SJCRH30 (cell line): ENCODE results near the gene RABL3. TPM values are rescaled to one million over a fixed set of nuclear protein-coding genes. Genes with fewer than 3 reads are reported as not detected.
"Not testable (repeated sequence)": the region's sequence is repeated elsewhere in the genome, so short reads cannot be mapped to it uniquely, and the experiment has no call there.

Source experiments
- DNase-seq, 2 experiments: peaks; one replicate each; pipeline ENCODE4 v3.0.0-alpha.2; 2015 to 2020
- H3K27ac ChIP-seq: fragments of 250-450 bp; sonication (Bioruptor Pico); 2 replicates; pipeline ENCODE4 v1.5.1; 2020; ENCODE audit warnings: mild to moderate bottlenecking, moderate library complexity
- H3K27me3 ChIP-seq: fragments of 250-450 bp; sonication (Bioruptor Pico); 2 replicates; pipeline ENCODE4 v1.5.1; 2020; ENCODE audit warnings: mild to moderate bottlenecking, moderate library complexity
- H3K36me3 ChIP-seq: fragments of 250-450 bp; sonication (Bioruptor Pico); 2 replicates; pipeline ENCODE4 v1.5.1; 2020; ENCODE audit warnings: mild to moderate bottlenecking, moderate library complexity
- H3K4me1 ChIP-seq: fragments of 250-450 bp; sonication (Bioruptor Pico); 2 replicates; pipeline ENCODE4 v1.5.1; 2020; ENCODE audit warnings: mild to moderate bottlenecking, moderate library complexity
- H3K4me3 ChIP-seq: fragments of 250-450 bp; sonication (Bioruptor Pico); 2 replicates; pipeline ENCODE4 v1.5.1; 2020; ENCODE audit warnings: mild to moderate bottlenecking, moderate library complexity
- H3K9me3 ChIP-seq: fragments of 250-450 bp; sonication (Bioruptor Pico); replicated peaks from 2 replicates; pipeline ENCODE4 v1.5.1; 2020; ENCODE audit warnings: mild to moderate bottlenecking, moderate library complexity
- total RNA-seq: library from RNA; depleted of rRNA; stranded (reverse); fragments of >200 nt; shearing (Covaris generic); gene quantifications from 2 replicates; pipeline ENCODE4 v1.2.3, GENCODE V29; 2014; rRNA removed

The RABL3 gene, protein sequence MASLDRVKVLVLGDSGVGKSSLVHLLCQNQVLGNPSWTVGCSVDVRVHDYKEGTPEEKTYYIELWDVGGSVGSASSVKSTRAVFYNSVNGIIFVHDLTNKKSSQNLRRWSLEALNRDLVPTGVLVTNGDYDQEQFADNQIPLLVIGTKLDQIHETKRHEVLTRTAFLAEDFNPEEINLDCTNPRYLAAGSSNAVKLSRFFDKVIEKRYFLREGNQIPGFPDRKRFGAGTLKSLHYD
- total RNA-seq, result 19.7 and 21.4 TPM in 2 replicates

DNA sequence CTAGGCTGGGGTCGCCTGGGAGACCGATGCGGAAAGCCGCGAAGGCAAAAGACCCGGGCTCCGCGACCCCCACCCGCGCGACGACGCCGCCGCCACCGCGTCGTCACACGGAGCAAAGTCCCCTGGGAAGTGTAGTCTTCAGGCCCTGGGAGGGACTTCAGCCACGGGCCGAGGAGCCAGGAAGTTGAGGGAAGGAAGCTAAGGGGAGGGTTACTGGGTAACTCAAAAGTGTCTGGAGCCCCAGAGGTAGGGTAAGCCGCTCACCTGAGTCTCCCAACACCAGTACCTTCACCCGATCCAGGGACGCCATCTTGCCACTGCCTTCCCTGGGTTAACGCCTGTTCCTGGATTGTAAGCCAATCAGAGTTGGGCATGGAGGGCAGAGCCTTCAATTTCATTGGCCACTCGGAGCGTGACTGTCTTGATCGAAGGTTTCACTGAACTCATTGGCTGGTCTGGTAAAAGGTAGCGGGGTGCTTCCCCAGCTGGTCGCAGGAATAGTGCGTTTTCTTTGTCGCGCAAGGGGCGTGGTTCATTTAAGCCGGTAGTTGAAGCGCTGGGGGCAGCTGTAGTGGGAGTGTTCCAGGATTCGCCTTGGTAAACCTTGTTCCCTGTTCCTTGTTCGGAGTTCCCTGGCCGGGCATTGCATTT lies at the start of gene RABL3, which contains the start of gene GTF2E1:
RABL3 (minus strand) TSS at position 319 of the 651 bp plus-strand sequence; CDS start at position 310, 9 bp downstream.
GTF2E1 (plus strand) TSS at position 547 of the 651 bp plus-strand sequence. CDS start 7,809 bp downstream, outside the sequence.
- no peaks in the 10 kb centered on the region for H3K27me3 ChIP-seq
- H3K4me3 ChIP-seq, result peak within 1 kb of the TSS; percentile 94
- H3K36me3 ChIP-seq, result no peaks in the 10 kb centered on the region; the same call in 1 of the 2 replicates
- H3K9me3 ChIP-seq, result no peaks in the 10 kb centered on the region
- DNase-seq, result peak; percentile 98 to 99
- peak within 1 kb of the TSS; percentile 96 for H3K27ac ChIP-seq
- H3K4me1 ChIP-seq, result 0 out of 2 replicates have a peak, but pooled peaks cover 6% of the 10 kb centered on the region

DNA sequence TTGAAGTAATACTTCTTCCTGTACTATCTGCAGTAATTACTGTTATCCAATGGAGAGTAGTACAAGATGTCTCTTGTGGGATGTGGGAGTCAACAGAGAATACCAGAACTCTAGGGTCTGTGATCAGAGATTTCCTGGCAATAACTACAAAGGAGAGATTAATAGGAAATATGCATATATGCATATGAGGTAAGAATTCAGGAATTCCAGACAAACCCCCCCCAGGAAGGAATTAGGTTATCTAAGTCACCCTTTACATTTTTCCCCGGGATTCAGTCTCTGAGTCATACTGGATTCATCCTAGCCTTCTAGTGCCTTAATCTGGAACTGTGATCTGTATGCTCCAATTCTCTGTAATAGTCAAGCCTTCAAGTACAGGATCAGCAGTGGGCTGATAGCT lies 49.6 kb upstream of the RABL3 start:
- H3K36me3 ChIP-seq, result no peaks in the 10 kb centered on the region
- no peaks in the 10 kb centered on the region for H3K4me1 ChIP-seq
- H3K27ac ChIP-seq, result no peak overlapping the region
- H3K4me3 ChIP-seq, result no peak overlapping the region
- H3K9me3 ChIP-seq, result no peaks in the 10 kb centered on the region
- DNase-seq, result peak in 1 of 2 experiments; percentile 10
- no peaks in the 10 kb centered on the region for H3K27me3 ChIP-seq

DNA sequence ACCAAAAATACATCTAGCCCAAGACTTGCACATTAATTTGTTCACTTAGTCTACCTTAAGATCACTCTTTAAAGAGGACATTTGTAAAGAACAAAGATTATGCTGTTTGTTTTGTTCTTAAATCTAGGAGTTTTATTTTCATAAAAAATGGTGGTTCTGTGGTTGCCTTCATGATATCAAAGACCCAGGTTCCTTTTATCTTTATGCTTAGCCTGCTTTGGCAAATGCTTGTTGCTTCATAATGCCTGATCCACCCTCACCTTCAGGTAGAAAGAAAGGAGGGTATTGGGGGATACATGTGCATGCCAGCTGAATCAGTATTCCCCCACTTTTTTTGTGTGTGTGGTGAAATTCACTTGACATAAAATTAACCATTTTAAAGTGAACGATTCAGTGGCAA lies 48.7 kb upstream of the RABL3 start:
- no peaks in the 10 kb centered on the region for H3K9me3 ChIP-seq
- no peak for DNase-seq

GRCh38 chr3:120785832-120786231 lies 43.5 kb upstream of the RABL3 start:
- H3K4me3 ChIP-seq, H3K36me3 ChIP-seq, H3K9me3 ChIP-seq, H3K4me1 ChIP-seq, H3K27ac ChIP-seq, H3K27me3 ChIP-seq, DNase-seq: not testable (repeated sequence)

More for the DNA sequence above, 48.7 kb upstream of the RABL3 start:
- no peak overlapping the region for H3K4me3 ChIP-seq
- no peak overlapping the region for H3K27ac ChIP-seq
- H3K27me3 ChIP-seq, result no peaks in the 10 kb centered on the region
- H3K36me3 ChIP-seq, result no peaks in the 10 kb centered on the region
- H3K4me1 ChIP-seq, result no peaks in the 10 kb centered on the region

DNA sequence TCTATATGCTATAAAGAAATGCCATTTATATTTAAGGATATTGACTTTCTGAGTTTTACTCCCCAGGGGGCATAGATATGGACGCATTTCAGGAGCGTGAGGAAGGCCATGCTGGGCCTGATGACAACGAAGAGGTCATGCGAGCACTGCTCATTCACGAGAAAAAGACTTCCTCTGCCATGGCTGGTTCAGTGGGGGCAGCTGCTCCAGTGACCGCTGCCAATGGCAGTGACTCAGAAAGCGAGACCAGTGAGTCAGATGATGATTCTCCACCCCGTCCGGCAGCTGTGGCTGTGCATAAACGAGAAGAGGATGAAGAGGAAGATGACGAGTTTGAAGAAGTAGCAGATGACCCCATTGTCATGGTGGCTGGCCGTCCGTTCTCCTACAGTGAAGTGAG lies 38.7 kb upstream of the RABL3 start:
- Histone ChIP-seq H3K36me3 (peaks cover 7% of the 10 kb centered on the region), H3K4me1 (no peaks in the 10 kb centered on the region), H3K27ac (no peak overlapping the region), H3K4me3 (no peak overlapping the region), H3K27me3 (no peaks in the 10 kb centered on the region), H3K9me3 (no peaks in the 10 kb centered on the region)
- peak; percentile 10 to 13 for DNase-seq

GRCh38 chr3:120778776-120779175 lies 36.5 kb upstream of the RABL3 start:
- Histone ChIP-seq H3K27ac (no peak overlapping the region), H3K9me3 (no peaks in the 10 kb centered on the region), H3K27me3 (no peaks in the 10 kb centered on the region), H3K4me3 (no peak overlapping the region), H3K36me3 (peaks cover 7% of the 10 kb centered on the region), H3K4me1 (no peaks in the 10 kb centered on the region)
- no peak for DNase-seq

GRCh38 chr3:120775411-120775810 lies 33.1 kb upstream of the RABL3 start:
- Histone ChIP-seq H3K4me3 (no peak overlapping the region), H3K36me3 (peaks cover 15% of the 10 kb centered on the region; the same call in 1 of the 2 replicates), H3K9me3 (no peaks in the 10 kb centered on the region), H3K4me1 (no peaks in the 10 kb centered on the region), H3K27ac (no peak overlapping the region), H3K27me3 (no peaks in the 10 kb centered on the region)
- DNase-seq, result no peak

- Histone ChIP-seq H3K9me3 (no peaks in the 10 kb centered on the region), H3K4me1 (no peaks in the 10 kb centered on the region), H3K4me3 (no peak overlapping the region), H3K27ac (no peak overlapping the region), H3K36me3 (peaks cover 15% of the 10 kb centered on the region; the same call in 1 of the 2 replicates), H3K27me3 (no peaks in the 10 kb centered on the region)
- no peak for DNase-seq
Observed at GRCh38 chr3:120773932-120774331, 31.6 kb upstream of the RABL3 start.

DNA sequence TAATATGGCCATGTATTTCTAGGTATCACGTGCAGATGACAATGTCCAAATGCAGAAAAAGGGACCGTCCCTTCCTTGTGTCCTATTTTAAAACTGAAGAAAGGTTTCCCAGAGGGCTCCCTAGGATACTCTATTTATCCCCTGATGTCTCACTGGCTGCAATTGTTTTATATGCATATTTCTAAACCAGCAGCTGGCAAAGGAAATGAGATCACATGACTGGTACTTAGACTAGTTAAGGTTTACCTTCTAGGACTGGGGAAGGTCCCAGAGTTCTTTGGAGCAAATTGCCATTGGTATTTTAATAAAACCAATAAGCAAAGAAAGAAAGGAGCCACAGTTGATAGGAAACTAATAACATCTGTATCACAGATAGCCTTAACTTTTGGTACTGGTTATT lies 29.8 kb upstream of the RABL3 start:
- DNase-seq, result no peak
- Histone ChIP-seq H3K27me3 (no peaks in the 10 kb centered on the region), H3K4me3 (no peak overlapping the region), H3K36me3 (peaks cover 15% of the 10 kb centered on the region; the same call in 1 of the 2 replicates), H3K4me1 (no peaks in the 10 kb centered on the region), H3K9me3 (no peaks in the 10 kb centered on the region), H3K27ac (no peak overlapping the region)

- H3K36me3 ChIP-seq, result peaks cover 12% of the 10 kb centered on the region; the same call in 1 of the 2 replicates
- no peaks in the 10 kb centered on the region for H3K9me3 ChIP-seq
- no peaks in the 10 kb centered on the region for H3K27me3 ChIP-seq
- H3K4me3 ChIP-seq, result no peak overlapping the region
- DNase-seq, result no peak
- H3K4me1 ChIP-seq, result no peaks in the 10 kb centered on the region
- H3K27ac ChIP-seq, result no peak overlapping the region
Observed at GRCh38 chr3:120770891-120771290, 28.6 kb upstream of the RABL3 start.

DNA sequence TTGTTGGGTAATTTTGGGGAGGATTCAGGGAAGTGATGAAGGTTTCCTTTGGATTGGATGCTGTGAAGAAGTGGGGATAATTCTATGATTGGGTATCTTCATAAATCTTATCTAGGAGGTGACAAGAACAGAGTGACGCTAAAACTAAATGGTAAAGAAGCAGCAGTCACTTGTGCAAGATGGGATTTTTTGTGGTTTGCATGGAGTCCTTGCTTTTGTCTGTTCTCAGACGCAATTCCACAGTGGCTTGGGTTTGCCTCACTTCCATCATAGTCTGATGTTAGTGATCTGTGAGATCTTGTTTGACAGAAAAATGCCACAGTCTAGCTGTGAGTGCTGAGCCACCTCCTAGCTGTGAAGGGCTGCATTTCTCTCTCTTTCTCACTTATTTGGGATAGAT lies 27.1 kb upstream of the RABL3 start:
- no peak for DNase-seq
- Histone ChIP-seq H3K36me3 (peaks cover 12% of the 10 kb centered on the region; the same call in 1 of the 2 replicates), H3K4me3 (no peak overlapping the region), H3K27ac (no peak overlapping the region), H3K27me3 (no peaks in the 10 kb centered on the region), H3K4me1 (no peaks in the 10 kb centered on the region), H3K9me3 (no peaks in the 10 kb centered on the region)

- Histone ChIP-seq H3K4me3 (no peak overlapping the region), H3K9me3 (no peaks in the 10 kb centered on the region), H3K36me3 (peaks cover 4% of the 10 kb centered on the region; the same call in 1 of the 2 replicates), H3K27ac (no peak overlapping the region), H3K27me3 (no peaks in the 10 kb centered on the region), H3K4me1 (no peaks in the 10 kb centered on the region)
- no peak for DNase-seq
Observed at GRCh38 chr3:120767106-120767505, 24.8 kb upstream of the RABL3 start.

- Histone ChIP-seq H3K27me3 (no peaks in the 10 kb centered on the region), H3K4me3 (no peak overlapping the region), H3K36me3 (peaks cover 4% of the 10 kb centered on the region; the same call in 1 of the 2 replicates), H3K27ac (no peak overlapping the region), H3K4me1 (no peaks in the 10 kb centered on the region), H3K9me3 (no peaks in the 10 kb centered on the region)
- DNase-seq, result no peak
Observed at GRCh38 chr3:120766576-120766975, 24.3 kb upstream of the RABL3 start.

GRCh38 chr3:120765830-120766493 lies 23.6 kb upstream of the RABL3 start:
- DNase-seq, result no peak
- H3K36me3 ChIP-seq, result 0 out of 2 replicates have a peak, but pooled peaks cover 4% of the 10 kb centered on the region
- H3K4me1 ChIP-seq, result no peaks in the 10 kb centered on the region
- no peaks in the 10 kb centered on the region for H3K9me3 ChIP-seq
- no peaks in the 10 kb centered on the region for H3K27me3 ChIP-seq
- H3K4me3 ChIP-seq, result no peak overlapping the region
- no peak overlapping the region for H3K27ac ChIP-seq

GRCh38 chr3:120764206-120764605 lies 21.9 kb upstream of the RABL3 start:
- H3K27me3 ChIP-seq, result no peaks in the 10 kb centered on the region
- no peaks in the 10 kb centered on the region for H3K36me3 ChIP-seq
- H3K4me1 ChIP-seq, result no peaks in the 10 kb centered on the region
- DNase-seq, result peak in 1 of 2 experiments; percentile 21
- H3K4me3 ChIP-seq, result no peak overlapping the region
- H3K27ac ChIP-seq, result no peak overlapping the region
- no peaks in the 10 kb centered on the region; the same call in 1 of the 2 replicates for H3K9me3 ChIP-seq
